Measurements from ENCODE around the gene ACAA1. TPM values are rescaled to one million over a fixed set of nuclear protein-coding genes. Genes with fewer than 3 reads are reported as not detected.

ACAA1 gene, protein sequence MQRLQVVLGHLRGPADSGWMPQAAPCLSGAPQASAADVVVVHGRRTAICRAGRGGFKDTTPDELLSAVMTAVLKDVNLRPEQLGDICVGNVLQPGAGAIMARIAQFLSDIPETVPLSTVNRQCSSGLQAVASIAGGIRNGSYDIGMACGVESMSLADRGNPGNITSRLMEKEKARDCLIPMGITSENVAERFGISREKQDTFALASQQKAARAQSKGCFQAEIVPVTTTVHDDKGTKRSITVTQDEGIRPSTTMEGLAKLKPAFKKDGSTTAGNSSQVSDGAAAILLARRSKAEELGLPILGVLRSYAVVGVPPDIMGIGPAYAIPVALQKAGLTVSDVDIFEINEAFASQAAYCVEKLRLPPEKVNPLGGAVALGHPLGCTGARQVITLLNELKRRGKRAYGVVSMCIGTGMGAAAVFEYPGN
- 25.3 and 28.1 TPM in 2 replicates for total RNA-seq

GRCh38 chr3:38136777-38137614, at the start of gene ACAA1:
TSS of gene ACAA1 (minus strand) at chr3:38137127. CDS start at chr3:38137035, 92 bp downstream.

GRCh38 chr3:38164952-38165721, 28.2 kb upstream of the ACAA1 start, which contains the start of gene OXSR1:
TSS of gene OXSR1 (plus strand) at chr3:38165537. CDS start at chr3:38165877, 340 bp downstream.

GRCh38 chr3:38138349-38139190, 1.6 kb upstream of the ACAA1 start, which contains the start of gene MYD88:
TSS of gene MYD88 (plus strand) at chr3:38138661. CDS start at chr3:38138701, 40 bp downstream.

Other genes starting within 250 kb of the ACAA1 start
- 6.3 and 7.2 TPM in 2 replicates for gene VILL, start 146.3 kb downstream of the ACAA1 start, total RNA-seq
- 39.2 and 44.8 TPM in 2 replicates for gene PLCD1, start 107.5 kb downstream of the ACAA1 start, total RNA-seq
- gene DLEC1, start 97.9 kb downstream of the ACAA1 start, total RNA-seq, result 0.13 and 0.17 TPM in 2 replicates
- 13.2 and 13.9 TPM in 2 replicates for gene MYD88, start 1.5 kb upstream of the ACAA1 start, total RNA-seq
- 40.7 and 51.3 TPM in 2 replicates for gene OXSR1, start 28.4 kb upstream of the ACAA1 start, total RNA-seq
- gene SLC22A13, start 128.7 kb upstream of the ACAA1 start, total RNA-seq, result 0.46 and 1.2 TPM in 2 replicates
- gene SLC22A14, start 145.2 kb upstream of the ACAA1 start, total RNA-seq, result 0.46 and 0.66 TPM in 2 replicates
- gene XYLB, start 209.7 kb upstream of the ACAA1 start, total RNA-seq, result 6.4 and 8.8 TPM in 2 replicates